T-helper 22 cell (primary cell): ENCODE results near the gene CAMK1D.
"Not testable (repeated sequence)": the region's sequence is repeated elsewhere in the genome, so short reads cannot be mapped to it uniquely, and the experiment has no call there.

Experiments used
- DNase-seq: peaks from one replicate; pipeline ENCODE4 v3.0.0-alpha.2; 2020; ENCODE audit warnings: low read depth

CAMK1D gene

DNA sequence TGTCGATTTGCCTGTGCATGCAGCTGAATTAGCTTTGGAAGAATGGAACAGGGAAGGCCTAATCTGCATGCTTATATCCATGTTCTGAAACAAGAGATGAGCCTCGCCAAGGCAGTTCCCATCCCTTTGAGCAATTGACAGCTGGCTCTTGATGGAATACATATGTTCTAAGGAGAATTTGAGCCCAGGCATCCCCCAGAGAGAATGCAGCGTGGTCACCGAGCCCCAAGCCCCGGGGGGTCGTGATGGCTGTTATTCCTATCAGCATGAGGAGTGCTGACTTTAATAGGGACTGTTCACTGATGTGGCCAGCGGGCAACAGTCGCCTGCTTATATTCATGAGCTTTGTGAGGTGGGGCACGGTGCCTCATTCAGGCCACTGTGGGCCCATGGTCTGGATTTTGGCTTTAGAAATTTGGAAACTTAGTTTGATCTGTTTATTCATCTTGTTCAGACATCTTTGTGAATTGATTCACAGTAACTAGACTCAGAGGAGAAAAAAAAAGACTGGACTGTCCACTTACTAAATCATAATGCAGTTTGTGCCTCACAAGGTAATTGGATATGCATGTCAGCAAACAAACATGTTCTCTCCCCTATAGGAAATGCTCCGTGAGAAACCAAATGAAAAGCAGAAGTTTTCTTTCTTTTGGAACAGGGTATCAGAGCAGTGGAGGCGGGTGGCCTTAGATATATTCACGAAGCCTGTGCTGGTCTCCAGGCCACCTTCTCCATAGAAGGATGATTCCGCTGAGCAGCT, 447.2 kb downstream of the CAMK1D start:
- DNase-seq, result no peak

DNA sequence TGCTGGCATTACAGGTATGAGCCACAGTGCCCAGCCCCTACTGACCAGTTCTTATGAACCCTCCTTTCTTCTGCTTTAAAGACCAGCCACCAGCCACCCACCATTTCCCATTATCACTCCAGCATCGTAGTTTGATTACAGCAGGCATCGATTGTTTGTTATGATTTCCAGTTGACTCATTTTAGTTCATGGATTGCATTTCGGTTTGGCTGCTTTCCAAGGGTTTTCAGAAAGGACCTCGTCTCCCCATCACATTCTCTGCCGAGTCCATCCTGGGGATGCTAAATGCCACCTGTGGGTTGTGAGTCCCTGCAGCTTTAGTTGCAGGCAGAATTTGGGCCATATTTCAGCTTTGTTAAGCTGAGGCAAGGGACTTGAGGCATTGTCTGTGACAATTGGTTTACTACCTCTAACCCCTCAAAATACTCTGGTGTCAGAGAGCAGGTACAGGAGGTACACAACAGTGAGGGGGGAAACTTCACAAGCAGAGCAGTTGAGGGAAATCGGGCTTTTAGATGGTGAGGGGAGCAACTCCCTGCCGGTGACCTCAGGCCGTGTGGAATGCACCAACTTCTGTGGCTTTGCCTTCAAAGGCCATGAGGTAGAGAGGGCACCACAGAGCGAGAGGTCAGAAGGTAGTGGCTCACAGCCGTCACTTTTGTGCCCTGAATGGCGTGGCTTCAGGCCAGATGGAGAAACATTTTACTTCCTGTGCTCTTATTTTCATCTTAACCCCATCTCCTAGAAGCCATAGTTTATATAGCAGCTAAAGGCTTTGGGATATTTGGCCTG, 448.3 kb downstream of the CAMK1D start:
- no peak for DNase-seq

DNA sequence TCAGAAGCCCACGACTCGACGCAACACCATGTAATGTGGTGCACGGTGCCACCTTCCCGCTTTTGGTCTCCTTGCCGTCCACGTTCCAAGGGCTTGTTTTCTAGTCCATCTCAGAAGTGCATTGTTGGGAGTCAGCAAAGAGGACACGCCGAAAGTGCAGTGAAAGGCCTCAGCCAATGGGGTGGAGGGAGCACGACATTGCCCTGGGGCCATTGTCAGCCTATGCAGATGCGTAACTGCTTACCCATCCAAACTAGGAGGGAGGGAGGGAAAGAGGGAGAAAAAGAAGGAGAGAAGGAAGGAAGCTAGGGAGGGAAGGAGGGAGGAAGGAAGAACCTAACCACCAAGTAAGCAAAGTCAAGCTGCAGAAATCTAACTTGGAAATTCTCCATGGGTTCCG, 449.8 kb downstream of the CAMK1D start:
- no peak for DNase-seq

DNA sequence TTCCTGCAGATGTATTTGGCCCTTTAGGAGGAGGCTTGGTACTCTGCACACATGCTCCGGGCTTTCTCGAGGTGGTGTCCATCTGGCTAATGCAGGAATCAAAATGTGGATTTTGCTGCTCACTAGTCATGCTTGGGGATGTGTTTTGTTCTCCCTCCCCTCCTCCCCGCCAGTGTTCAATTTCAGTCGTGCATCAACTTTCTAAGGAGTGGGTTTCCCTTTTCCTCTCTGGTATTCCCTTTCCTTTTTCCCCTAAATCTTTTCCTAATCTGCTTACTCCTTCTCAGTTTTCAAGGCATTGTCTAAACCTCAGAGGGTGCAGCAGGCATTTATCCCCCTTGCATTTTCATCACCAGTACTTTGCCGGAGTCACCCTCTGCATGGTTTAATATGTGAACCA, 450.4 kb downstream of the CAMK1D start:
- DNase-seq, result no peak

DNA sequence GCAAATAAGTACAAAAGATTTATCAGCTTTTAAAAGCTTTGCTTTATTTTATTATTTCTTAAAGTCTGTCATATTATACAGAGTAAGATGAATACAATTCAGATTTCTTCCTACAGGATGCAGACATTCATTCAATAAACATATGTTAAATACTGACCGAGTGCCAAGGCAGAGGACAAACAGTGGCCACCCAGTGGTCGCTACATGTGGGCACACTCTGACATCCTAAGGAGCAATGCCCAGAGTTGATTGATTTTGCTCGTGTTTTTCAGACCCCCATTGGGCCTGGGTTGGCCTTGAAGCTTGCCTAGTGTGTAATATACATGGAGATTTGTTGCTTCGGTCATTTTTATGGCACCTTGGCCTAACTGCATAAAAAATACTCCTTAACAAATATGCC, 451.0 kb downstream of the CAMK1D start:
- DNase-seq, result no peak

DNA sequence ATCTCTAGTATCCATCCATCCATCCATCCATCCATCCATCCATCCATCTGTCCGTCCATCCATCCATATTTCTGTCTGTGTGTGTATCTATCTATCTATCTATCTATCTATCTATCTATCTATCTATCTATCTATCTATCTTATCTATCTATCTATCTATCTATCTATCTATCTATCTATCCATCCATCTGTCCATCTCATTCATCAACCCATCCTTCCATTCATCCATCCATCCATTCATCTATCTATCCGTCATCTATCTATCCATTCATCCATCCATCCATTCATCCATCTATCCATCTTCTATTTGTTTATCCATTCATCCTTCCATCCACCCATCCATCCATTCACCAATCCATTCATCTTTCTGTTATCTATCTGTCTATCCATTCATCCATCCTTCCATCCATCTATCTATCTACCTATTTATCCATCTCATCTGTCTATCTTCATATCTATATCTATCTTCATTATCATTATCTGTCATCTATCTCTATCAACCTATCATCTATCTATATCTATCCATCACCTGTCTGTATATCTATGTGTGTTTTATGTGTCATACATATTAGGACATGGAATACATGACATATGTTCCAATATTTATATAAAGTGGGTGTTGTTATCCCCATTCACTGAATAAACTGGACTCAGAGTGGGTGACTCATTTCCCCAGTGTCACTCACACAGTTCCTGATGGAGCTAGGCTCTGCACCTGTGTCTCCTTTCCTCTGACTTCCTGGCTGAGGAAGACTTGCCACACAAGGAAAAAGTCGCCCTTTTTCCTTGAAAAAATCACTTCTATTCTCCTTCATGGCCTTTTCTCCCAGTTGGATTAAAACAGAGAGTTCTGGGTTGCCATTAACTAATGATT, 452.1 kb downstream of the CAMK1D start:
- DNase-seq, result no peak

DNA sequence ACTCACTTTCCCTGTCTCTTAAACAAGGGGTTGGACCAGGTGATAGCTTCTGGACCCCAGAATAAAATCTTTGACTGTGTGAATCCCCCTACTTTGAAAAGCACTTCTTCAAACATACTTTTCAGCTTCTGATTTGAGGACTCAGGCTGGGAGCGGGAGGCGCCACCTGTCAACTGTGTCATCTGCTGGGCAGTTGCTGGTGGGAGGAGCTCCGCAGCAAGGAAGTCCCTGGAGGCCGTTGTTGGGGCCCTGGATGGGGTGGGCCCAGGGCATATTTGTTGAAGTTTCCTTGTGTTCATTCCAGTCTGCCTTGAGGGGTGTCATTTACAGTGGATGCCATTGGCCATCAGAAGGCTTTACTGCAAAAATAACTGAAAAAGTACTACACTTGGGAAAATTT, 454.4 kb downstream of the CAMK1D start:
- no peak for DNase-seq

DNA sequence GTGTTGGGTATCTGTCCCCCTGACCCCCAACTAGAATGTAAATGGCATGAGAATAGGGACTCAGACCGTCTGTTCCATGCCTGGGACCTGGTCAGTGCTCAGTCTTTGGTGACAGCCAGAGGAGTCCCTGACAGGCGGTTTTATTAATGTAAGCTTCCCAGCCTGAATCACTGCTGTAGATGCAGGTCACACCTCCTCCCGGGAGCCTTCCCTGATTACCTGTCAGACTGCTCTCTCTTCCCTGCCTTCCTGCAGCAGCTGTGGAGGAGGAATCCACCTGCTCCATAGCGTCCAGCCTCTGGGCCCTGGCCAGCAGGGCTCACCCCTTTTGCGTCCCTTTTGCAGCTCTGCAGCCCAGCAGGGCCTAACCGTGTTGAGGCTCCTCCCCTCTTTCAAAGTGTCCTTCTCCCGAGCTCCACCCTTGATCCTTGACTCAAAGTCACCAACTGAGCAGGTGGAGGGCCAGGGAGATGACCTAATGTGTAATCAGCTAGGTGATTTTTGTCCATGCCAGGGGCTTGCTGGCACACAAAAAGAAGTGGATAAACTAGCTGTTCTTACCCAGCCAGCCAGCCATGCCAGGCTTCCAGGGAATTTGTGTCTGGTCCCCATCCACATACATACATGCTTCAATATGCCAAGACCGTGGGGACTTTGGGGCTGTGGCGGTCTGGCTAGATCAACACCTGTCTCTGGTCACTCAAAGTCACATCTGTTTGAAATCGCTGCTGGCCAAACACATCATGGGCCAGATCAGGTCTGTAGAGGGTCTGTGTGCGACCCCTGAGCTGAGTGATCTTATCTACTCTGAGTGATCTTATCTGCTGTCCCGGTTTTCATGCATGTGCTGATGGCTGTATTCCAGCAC, 457.1 kb downstream of the CAMK1D start:
- no peak for DNase-seq

DNA sequence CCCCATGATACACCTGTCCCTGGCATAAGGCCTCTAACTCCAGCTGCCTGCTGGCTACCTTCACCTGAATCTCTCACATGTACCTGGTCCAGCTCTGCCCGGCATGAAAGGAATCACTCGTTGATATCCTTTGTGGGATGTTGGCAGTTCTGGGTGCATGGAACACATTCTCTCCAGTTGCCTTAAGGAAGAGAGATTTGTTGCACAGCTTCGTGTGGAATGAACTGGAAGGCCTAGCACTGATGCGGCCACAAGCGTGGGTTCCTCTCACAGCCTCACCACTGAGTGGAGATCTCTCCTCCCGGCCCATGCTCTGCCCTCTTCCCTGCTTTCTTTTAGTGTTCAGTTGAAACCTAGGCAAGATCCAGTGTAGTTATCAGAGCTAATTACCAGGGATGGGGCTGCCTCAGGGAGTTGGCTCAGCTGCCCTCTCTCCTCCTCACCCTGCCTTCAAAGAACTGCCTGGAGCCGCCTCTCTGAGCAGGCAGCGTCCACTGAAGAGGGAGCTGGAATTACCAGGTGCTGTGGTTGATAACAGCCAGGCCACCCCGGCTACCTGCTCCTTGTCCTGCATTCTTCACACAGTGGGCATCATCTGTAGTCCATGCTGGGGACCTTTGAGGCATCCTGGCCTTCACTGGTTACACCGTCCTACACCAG, 457.9 kb downstream of the CAMK1D start:
- no peak for DNase-seq

DNA sequence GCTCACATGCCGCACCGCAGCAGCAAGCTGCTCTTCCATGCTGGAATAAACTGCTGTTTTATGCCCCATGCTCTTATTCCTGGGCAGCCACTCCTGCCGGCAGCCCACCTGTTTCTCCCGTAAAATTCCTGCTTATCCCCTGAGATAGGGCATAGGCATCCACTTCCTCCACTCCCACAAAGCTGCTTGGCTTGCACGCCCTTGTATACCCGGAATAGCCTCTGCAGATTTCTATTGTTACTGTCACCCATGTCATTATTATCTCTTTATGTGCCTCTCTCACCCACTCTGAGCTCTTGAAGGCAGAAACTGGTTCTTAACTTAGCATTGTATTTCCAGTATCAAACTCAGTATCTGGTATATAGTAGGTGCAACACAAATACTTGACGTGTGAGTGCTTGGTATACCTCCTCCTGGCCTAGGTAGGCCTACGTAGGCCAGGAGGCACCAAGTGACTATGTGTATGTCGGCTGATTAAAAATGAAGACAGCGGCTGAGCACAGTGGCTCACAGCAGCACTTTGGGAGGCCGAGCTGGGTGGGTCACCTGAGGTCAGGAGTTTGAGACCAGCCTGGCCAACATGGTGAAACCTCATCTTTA, 458.8 kb downstream of the CAMK1D start:
- DNase-seq, result no peak

DNA sequence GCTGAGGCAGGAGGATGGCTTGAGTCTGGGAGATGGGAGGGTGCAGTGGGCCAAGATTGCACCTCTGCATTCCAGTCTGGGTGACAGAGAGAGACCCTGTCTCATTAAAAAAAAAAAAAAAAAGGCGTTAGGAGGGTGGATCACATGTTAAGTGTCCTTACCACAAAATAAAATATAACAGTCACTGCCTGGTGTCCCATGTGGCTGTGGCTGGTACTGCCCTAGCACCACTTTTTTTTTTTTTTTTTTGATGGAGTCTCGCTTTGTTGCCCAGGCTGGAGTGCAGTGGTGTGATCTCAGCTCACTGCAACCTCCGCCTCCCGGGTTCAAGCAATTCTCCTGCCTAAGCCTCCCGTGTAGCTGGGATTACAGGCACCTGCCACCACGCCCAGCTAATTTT, 460.7 kb downstream of the CAMK1D start:
- not testable (repeated sequence) for DNase-seq

DNA sequence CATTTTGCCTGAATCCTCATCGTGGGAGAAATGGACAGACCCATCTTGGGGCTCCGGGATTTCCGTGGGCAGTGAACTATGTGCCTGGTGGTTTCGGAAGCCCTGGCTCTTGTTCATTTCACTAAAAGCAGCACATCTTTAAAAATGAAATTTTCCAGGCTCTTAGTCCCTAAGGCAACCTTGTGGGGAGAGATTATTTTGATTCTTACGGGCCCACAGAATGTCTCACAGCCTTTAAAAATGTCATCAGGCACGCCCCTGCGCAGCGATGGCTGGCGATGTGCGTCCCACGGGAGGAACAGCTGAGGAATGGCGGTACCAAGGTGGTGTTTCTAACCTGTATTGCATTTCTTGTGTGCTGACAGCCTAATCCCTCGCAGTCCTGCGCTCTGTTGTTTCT, 462.5 kb downstream of the CAMK1D start:
- no peak for DNase-seq

DNA sequence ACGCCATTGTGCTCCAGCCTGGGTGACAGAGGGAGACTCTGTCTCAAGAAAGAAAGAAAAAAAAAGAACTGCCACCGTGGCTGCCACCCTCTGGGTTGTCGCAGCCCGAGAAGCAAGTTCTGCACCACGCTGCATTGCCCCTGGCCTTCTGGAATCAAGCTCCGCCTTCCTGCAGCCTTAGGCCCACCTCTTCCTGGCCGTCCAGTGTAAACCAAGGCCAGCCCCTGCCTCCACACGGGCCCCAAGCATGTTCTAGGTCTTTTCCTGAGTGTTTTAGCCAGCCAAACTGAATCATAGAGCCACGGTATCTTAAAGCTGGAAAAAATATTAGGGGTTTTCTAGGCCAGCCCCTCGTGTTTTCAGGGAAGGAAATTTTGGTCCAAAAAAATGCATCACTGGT, 463.2 kb downstream of the CAMK1D start:
- DNase-seq, result no peak

DNA sequence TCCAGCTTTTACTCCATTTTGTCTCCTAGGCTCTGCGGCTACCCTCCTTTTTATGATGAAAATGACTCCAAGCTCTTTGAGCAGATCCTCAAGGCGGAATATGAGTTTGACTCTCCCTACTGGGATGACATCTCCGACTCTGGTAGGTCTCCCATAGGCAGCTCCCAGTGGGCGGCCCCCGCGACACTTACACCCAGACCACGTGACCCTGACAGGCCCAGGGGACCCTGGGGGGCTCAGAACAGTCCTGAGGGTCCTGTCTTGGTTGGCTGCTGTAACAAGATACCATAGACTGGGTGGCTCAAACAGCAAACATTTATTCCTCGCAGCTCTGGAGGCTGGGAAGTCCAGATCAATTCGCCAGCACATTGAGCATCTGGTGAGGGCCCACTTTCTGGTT, 464.8 kb downstream of the CAMK1D start:
- DNase-seq, result no peak

DNA sequence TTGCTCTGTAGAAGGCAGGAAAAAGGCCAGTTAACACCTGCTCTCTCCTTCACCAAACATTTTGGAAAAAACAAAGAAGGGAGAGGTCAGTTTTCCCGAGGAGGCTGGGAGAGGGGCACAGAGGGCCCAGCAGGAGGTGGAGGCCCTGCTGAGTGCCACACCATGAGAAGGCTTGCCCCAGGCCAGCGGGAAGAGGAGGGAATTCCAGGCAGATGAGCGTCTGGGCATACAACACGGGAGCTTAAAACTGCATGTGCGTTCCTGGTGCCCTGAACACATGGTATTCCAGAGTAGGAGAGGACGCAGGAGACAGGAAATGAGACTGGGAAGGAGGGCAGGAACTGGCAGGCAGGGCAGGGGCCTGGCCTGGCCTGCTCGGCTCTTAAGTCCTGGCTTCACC, 469.7 kb downstream of the CAMK1D start:
- DNase-seq, result no peak

DNA sequence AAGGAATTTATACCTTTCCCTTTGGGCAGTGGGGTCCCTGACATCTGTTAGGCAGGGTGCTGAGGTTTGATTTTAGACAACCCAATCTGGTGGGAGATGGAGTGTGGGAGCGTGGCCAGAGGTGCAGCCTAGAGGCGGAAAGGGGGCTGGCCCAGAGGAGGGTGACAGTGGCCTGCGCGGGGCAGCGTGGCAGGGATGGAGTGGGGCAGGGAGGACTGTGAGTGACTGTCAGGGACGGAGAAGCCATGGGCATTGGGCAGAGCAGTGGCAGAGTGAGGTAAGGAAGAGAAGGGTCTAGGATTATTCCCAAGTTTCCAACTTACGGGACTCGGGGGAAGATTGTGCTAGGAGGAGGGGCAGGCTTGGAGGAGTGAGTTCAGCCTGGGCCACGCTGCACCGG, 470.3 kb downstream of the CAMK1D start:
- no peak for DNase-seq

DNA sequence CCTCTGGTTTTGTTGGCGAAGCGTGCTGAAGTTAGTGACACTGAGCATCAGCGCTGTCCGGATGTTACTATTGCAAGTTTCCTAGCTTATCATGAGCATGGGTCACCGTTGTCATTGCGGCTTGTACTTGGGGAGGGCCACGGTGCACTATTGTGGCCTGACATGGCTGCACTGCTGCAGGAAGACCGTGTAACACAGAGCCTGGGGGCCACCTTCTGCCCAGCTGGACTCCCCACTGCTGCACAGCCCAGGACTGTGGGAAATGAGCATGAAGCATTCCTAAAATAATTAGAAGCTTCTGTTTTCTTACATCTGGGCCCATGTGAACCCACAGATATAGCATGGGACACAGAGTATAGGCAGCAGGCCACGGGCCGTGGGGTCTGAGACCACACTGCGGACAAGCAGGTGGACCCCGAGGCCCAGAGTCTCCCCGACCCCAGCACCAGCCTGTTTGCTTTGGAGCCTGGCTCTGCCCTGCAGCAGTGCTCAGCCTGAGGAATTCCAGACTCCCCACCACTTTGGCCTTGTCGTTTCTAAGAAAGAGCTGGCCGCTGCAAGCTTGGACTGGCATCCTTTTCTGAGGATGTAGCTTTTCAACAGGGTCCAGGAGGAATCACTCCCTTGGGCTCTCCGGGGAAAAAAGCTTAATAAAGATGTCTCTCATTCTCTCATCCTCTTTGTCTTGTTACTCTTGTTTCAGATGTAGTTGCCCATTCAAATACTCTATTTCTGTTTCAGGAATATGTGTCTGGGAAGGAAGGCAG, 473.0 kb downstream of the CAMK1D start:
- DNase-seq, result no peak

DNA sequence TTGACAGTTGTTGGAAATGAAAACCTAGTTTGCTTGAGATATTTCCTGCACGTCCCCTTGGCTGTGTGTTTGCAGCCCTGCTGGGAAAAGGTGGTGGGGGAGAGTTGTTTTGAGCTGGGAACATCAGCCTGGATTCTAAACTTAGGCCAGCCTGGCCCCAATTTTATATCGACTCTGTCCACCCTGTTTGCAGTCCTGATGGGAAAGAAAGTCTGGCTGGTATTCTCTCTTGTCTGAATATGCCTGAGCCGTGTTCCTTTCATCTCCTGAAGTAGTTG, 473.5 kb downstream of the CAMK1D start:
- DNase-seq, result no peak

DNA sequence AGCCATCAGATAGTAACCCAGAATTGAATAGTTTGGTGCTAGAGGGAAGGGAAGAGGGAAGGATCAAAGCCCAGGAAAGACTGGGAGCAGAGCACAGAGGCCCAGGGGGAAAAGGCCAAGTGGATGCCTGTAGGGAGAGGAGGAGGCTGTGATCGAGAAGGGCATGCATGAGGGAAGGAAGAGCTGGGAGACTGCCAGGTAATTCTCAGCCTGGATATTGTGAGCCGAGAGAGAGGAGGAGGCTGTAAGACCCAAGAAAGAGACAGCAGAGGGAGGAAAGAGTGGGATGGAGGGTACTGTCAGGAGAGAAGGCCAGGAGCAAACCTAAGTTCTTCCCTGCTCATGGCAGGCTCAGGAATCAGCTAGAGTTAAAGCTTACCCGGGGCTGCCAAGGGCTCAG, 474.0 kb downstream of the CAMK1D start:
- DNase-seq, result no peak

DNA sequence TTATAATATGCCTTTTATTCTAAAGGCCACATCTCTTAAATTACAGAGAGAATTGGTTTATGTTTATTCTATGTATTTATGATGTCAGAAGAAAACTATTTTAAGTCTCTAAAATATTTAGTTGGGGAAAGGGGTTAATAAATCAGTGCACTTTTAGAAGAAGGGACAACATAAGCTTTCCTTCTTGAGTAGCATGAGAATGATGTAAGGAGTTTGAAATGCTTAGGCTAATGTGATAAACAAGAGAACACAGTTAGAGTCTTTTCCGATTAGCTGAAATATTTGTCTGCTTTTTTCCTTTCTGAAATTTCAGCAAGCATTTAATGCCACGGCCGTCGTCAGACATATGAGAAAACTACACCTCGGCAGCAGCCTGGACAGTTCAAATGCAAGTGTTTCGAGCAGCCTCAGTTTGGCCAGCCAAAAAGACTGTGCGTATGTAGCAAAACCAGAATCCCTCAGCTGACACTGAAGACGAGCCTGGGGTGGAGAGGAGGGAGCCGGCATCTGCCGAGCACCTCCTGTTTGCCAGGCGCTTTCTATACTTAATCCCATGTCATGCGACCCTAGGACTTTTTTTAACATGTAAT, 476.0 kb downstream of the CAMK1D start:
- no peak for DNase-seq
